ENCODE results near the gene ENPP7.

Gene ENPP7

DNA sequence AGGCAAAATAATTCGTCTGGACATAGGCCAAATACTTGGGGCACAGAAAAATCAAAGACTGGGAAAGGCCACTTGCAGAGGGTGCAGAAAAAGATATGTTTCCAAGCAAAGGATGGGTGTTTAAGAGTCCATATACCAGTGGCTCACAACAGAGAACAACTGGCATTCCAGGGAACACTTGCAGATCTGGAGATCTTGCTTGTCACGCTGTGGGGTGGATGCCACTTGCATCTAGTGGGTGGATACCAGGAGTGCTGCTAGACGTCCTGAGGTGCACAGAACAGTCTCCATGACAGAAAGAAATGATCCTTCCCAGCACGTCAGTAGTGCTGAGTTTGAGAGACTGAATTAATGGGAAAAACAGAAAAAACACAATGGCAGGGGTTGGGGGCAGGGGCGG is 57.7 kb downstream of the ENPP7 start:
- H3K27me3 ChIP-seq (ENCODE audit: insufficient read depth, low read length, poor library complexity) = no peaks in the 10 kb centered on the region
- H3K27ac ChIP-seq (ENCODE audit: low read length) = no peak overlapping the region
- H3K4me1 ChIP-seq (ENCODE audit: insufficient read depth, low read length) = no peaks in the 10 kb centered on the region
- H3K4me3 ChIP-seq (ENCODE audit: low read depth in 1 of 2, low read length in 2 of 2) = no peak overlapping the region
- no peaks in the 10 kb centered on the region for H3K79me2 ChIP-seq (ENCODE audit: insufficient read depth, low read length)
- no peak overlapping the region for H3K9ac ChIP-seq (ENCODE audit: low read depth, low read length)
- no peaks in the 10 kb centered on the region for H3K9me3 ChIP-seq (ENCODE audit: insufficient read depth, low read length, severe bottlenecking)
- ATAC-seq (ENCODE audit: insufficient read depth, low read depth) = no peak
- no peak for TF ChIP-seq EZH2 (IDR thresholded peaks at IDR 0.05; ENCODE audit: borderline replicate concordance, low read depth, low read length, severe bottlenecking)
- TF ChIP-seq, protein P1, sequence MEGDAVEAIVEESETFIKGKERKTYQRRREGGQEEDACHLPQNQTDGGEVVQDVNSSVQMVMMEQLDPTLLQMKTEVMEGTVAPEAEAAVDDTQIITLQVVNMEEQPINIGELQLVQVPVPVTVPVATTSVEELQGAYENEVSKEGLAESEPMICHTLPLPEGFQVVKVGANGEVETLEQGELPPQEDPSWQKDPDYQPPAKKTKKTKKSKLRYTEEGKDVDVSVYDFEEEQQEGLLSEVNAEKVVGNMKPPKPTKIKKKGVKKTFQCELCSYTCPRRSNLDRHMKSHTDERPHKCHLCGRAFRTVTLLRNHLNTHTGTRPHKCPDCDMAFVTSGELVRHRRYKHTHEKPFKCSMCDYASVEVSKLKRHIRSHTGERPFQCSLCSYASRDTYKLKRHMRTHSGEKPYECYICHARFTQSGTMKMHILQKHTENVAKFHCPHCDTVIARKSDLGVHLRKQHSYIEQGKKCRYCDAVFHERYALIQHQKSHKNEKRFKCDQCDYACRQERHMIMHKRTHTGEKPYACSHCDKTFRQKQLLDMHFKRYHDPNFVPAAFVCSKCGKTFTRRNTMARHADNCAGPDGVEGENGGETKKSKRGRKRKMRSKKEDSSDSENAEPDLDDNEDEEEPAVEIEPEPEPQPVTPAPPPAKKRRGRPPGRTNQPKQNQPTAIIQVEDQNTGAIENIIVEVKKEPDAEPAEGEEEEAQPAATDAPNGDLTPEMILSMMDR (IDR thresholded peaks at IDR 0.05; ENCODE audit: borderline replicate concordance, extremely low read depth, low read length, poor library complexity, severe bottlenecking) = no peak
- peaks cover 37% of the 10 kb centered on the region for H4K20me1 ChIP-seq (ENCODE audit: insufficient read depth, low read length)
- H3K4me2 ChIP-seq (ENCODE audit: insufficient read depth, low read length) = no peak overlapping the region
- DNase-seq = no peak
- no peak overlapping the region for H2AFZ ChIP-seq (ENCODE audit: low read depth, low read length)
- H3K36me3 ChIP-seq (ENCODE audit: insufficient read depth, low read length) = peaks cover 32% of the 10 kb centered on the region

DNA sequence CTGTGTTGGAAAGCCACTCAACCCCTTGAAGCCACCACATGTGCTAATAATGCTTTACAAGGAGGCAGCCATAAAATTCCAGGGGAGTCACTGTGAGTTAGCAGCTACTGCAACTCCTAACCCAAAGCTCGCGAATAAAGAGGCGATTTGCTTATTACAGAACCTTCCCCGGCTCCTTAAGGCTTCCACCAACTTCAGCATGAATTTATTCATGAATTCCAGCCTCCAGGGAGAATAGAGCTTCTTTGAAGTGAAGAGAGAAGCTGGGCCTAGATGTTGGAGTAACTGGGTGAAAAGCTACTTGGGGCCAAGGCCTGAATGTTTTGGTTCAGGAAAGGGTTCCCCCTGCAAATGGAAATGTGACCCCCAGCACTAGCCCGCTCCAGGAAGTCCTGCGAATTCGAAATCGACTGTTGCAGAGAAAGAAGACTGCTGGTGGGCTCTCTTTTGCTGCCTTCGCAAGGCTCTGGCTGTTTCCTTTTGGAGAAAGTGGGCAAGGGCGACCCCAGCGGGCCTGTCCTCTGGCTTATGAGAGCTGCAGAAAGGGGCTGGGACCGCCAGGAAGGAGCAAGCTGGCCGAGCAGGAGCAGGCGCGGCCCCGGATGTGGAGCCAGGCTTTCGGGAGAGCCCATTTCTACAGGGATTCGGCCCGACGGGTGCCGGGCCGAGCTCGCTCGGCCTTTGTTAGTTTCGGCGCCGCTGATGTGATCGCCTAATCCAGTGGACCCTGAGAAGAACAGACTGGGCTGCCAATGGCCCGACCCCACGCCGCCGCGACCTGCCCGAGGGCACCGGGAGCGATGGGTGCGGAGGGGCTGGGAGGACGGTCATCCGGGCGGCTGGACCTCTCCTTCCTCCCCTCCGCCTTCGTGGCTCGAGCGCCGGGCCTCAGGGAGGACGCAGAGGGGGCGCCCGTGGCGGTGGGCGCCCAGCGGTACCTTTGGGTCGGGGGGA is 58.5 kb downstream of the ENPP7 start:
- Histone ChIP-seq H2AFZ (ENCODE audit: low read depth, low read length) (no peak overlapping the region), H3K27me3 (ENCODE audit: insufficient read depth, low read length, poor library complexity) (no peaks in the 10 kb centered on the region), H4K20me1 (ENCODE audit: insufficient read depth, low read length) (peaks cover 39% of the 10 kb centered on the region), H3K79me2 (ENCODE audit: insufficient read depth, low read length) (no peaks in the 10 kb centered on the region), H3K9me3 (ENCODE audit: insufficient read depth, low read length, severe bottlenecking) (no peaks in the 10 kb centered on the region), H3K4me3 (ENCODE audit: low read depth in 1 of 2, low read length in 2 of 2) (no peak overlapping the region), H3K4me2 (ENCODE audit: insufficient read depth, low read length) (no peak overlapping the region), H3K27ac (ENCODE audit: low read length) (no peak overlapping the region), H3K36me3 (ENCODE audit: insufficient read depth, low read length) (peaks cover 29% of the 10 kb centered on the region), H3K4me1 (ENCODE audit: insufficient read depth, low read length) (0 out of 2 replicates have a peak, but pooled peaks cover under 1% of the 10 kb centered on the region), H3K9ac (ENCODE audit: low read depth, low read length) (no peak overlapping the region)
- ATAC-seq (ENCODE audit: insufficient read depth, low read depth) (no peak), DNase-seq (no peak)
- TF ChIP-seq, protein P1 (IDR thresholded peaks at IDR 0.05; ENCODE audit: borderline replicate concordance, extremely low read depth, low read length, poor library complexity, severe bottlenecking) = no peak
- TF ChIP-seq EZH2 (IDR thresholded peaks at IDR 0.05; ENCODE audit: borderline replicate concordance, low read depth, low read length, severe bottlenecking) = no peak

DNA sequence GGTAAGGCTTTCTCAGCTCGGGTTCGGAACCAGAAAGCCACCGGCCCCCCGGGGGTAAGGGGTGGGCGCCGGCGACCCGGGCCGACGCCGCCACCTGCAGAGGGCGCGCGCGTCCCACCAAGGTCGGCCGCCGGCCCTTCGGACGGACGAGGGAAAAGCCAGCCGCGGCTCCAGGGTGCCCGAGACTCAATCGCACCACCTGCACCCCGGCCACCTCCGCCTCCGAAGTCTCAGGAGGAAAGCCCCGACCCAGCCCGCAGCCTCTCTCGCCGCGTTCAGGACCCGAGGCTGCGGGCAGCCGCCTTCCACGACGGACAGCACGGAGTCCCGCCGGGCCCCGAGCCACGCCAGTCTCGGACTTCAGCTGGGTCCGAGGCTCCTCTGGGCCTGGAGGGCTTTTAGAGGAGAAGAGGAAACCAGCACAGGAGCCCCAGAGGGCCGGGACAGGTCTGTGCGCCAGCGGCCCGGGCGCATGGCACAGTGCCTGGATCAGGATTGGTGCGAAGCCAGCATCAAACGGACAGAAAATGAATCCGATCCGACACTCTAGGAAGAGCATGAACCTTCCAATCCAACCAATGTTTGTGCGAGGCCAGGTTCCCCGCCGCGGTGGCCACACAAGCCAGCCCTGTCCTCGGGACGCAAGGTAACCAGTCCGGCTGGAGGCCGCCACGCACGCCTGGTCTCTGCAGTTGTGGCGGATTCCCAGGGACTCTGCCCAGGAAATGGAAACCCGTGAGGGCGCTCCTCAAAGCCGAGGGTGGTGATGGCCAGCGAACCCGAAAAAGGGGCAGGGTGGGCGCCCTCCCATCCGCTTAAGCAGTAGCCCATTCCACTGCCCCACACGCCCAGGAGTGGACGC is 59.4 kb downstream of the ENPP7 start:
- H3K27ac ChIP-seq (ENCODE audit: low read length) = no peak overlapping the region
- ATAC-seq (ENCODE audit: insufficient read depth, low read depth) = no peak
- no peak overlapping the region for H3K9ac ChIP-seq (ENCODE audit: low read depth, low read length)
- no peak overlapping the region for H2AFZ ChIP-seq (ENCODE audit: low read depth, low read length)
- peaks cover 28% of the 10 kb centered on the region for H3K36me3 ChIP-seq (ENCODE audit: insufficient read depth, low read length)
- no peak overlapping the region for H3K4me3 ChIP-seq (ENCODE audit: low read depth in 1 of 2, low read length in 2 of 2)
- DNase-seq = no peak
- peaks cover 9% of the 10 kb centered on the region for H3K79me2 ChIP-seq (ENCODE audit: insufficient read depth, low read length)
- H3K9me3 ChIP-seq (ENCODE audit: insufficient read depth, low read length, severe bottlenecking) = no peaks in the 10 kb centered on the region
- TF ChIP-seq, protein P1 (IDR thresholded peaks at IDR 0.05; ENCODE audit: borderline replicate concordance, extremely low read depth, low read length, poor library complexity, severe bottlenecking) = no peak
- no peak for TF ChIP-seq EZH2 (IDR thresholded peaks at IDR 0.05; ENCODE audit: borderline replicate concordance, low read depth, low read length, severe bottlenecking)
- no peak overlapping the region for H3K4me2 ChIP-seq (ENCODE audit: insufficient read depth, low read length)
- peaks cover 39% of the 10 kb centered on the region for H4K20me1 ChIP-seq (ENCODE audit: insufficient read depth, low read length)
- H3K27me3 ChIP-seq (ENCODE audit: insufficient read depth, low read length, poor library complexity) = no peaks in the 10 kb centered on the region
- H3K4me1 ChIP-seq (ENCODE audit: insufficient read depth, low read length) = peaks cover 9% of the 10 kb centered on the region
